ENCODE measurements around the gene TP53RK. TPM values are rescaled to one million over a fixed set of nuclear protein-coding genes. Genes with fewer than 3 reads are reported as not detected.

The TP53RK gene
- total and polyA plus RNA-seq, 2 donors (not counting 1 experiment from before 2014, with no cell fraction given): 3.1 to 22.5 TPM

GRCh38 chr20:46644733-46645132 lies 44.5 kb downstream of the TP53RK start:
- H3K36me3 ChIP-seq (replicated peaks in 1 of 2; ENCODE audit: control extremely low read depth in 1 of 2, control insufficient read depth in 1 of 2, extremely low read depth in 1 of 2, insufficient read depth in 2 of 2, low read length in 1 of 2): no peaks in the 10 kb centered on the region
- H3K4me1 Mint-ChIP-seq: no peaks in the 10 kb centered on the region
- intact Hi-C loops (cut with micrococcal nuclease): no loop called here
- H4K20me1 ChIP-seq (ENCODE audit: control insufficient read depth, insufficient read depth, low read length, poor library complexity, severe bottlenecking): no peaks in the 10 kb centered on the region
- no peak for ATAC-seq (ENCODE audit: low read depth)
- H3K4me3 ChIP-seq (ENCODE audit: control extremely low read depth in 1 of 5, extremely low read depth in 1 of 5, insufficient read depth in 1 of 5, low read depth in 2 of 5, low read length in 4 of 5): no peak overlapping the region
- no peaks in the 10 kb centered on the region for H3K9me3 Mint-ChIP-seq (ENCODE audit: insufficient read depth)
- no peaks in the 10 kb centered on the region for H3K79me2 ChIP-seq (ENCODE audit: control insufficient read depth, insufficient read depth, low read length)
- H3K27me3 ChIP-seq (replicated peaks in 1 of 4; ENCODE audit: control extremely low read depth in 1 of 4, control insufficient read depth in 3 of 4, insufficient read depth in 4 of 4, low read length in 3 of 4): peaks cover 0 to 10% (median 3%) of the 10 kb centered on the region in 4 experiments
- WGBS (ENCODE audit: insufficient coverage): no CpG with 5 or more reads among the region's 1 CpG
- ChIA-PET CTCF (no interaction called here), POLR2A (interaction anchor here (0.6 kb wide), 1 partner anchor 1914 kb away, joined by 4 read pairs; no protein-coding TSS in a partner anchor)
- H3K27ac Mint-ChIP-seq: no peak overlapping the region
- peaks cover 34% of the 10 kb centered on the region for H3K27me3 Mint-ChIP-seq
- no peak for TF ChIP-seq CTCF (IDR thresholded peaks at IDR 0.05)
- TF ChIP-seq EZH2 (IDR thresholded peaks at IDR 0.05; ENCODE audit: borderline replicate concordance, insufficient read depth, low read depth, low read length, poor library complexity, severe bottlenecking): no peak
- no peak overlapping the region for H2AFZ ChIP-seq (ENCODE audit: insufficient read depth, low read depth, low read length, poor library complexity, severe bottlenecking)
- no peak overlapping the region for H3K9ac ChIP-seq (ENCODE audit: low read length)
- H3K4me1 ChIP-seq (ENCODE audit: control insufficient read depth in 2 of 2, insufficient read depth in 2 of 2, low read length in 2 of 2): no peaks in the 10 kb centered on the region
- H3K4me2 ChIP-seq (replicated peaks; ENCODE audit: low read depth, low read length, poor library complexity, severe bottlenecking): no peak overlapping the region
- no peak overlapping the region for H3K4me3 Mint-ChIP-seq
- DNase-seq: no peak
- no peaks in the 10 kb centered on the region for H3K9me3 ChIP-seq (ENCODE audit: control extremely low read depth in 1 of 3, control insufficient read depth in 2 of 3, insufficient read depth in 1 of 3, low read length in 2 of 3)
- H3K27ac ChIP-seq (ENCODE audit: low read length in 2 of 2): no peak overlapping the region

GRCh38 chr20:46644160-46644559 lies 45.1 kb downstream of the TP53RK start:
- Mint-ChIP-seq H3K27me3 (peaks cover 33% of the 10 kb centered on the region), H3K4me3 (no peak overlapping the region), H3K9me3 (ENCODE audit: insufficient read depth) (no peaks in the 10 kb centered on the region), H3K4me1 (no peaks in the 10 kb centered on the region), H3K27ac (no peak overlapping the region)
- DNase-seq (no peak), ATAC-seq (ENCODE audit: low read depth) (no peak)
- Histone ChIP-seq H3K4me2 (replicated peaks; ENCODE audit: low read depth, low read length, poor library complexity, severe bottlenecking) (no peak overlapping the region), H3K9ac (ENCODE audit: low read length) (no peak overlapping the region), H3K9me3 (ENCODE audit: control extremely low read depth in 1 of 3, control insufficient read depth in 2 of 3, insufficient read depth in 1 of 3, low read length in 2 of 3) (no peaks in the 10 kb centered on the region), H3K79me2 (ENCODE audit: control insufficient read depth, insufficient read depth, low read length) (no peaks in the 10 kb centered on the region), H3K4me1 (ENCODE audit: control insufficient read depth in 2 of 2, insufficient read depth in 2 of 2, low read length in 2 of 2) (no peaks in the 10 kb centered on the region), H2AFZ (ENCODE audit: insufficient read depth, low read depth, low read length, poor library complexity, severe bottlenecking) (no peak overlapping the region), H3K4me3 (ENCODE audit: control extremely low read depth in 1 of 5, extremely low read depth in 1 of 5, insufficient read depth in 1 of 5, low read depth in 2 of 5, low read length in 4 of 5) (no peak overlapping the region), H4K20me1 (ENCODE audit: control insufficient read depth, insufficient read depth, low read length, poor library complexity, severe bottlenecking) (no peaks in the 10 kb centered on the region), H3K36me3 (replicated peaks in 1 of 2; ENCODE audit: control extremely low read depth in 1 of 2, control insufficient read depth in 1 of 2, extremely low read depth in 1 of 2, insufficient read depth in 2 of 2, low read length in 1 of 2) (no peaks in the 10 kb centered on the region), H3K27me3 (replicated peaks in 1 of 4; ENCODE audit: control extremely low read depth in 1 of 4, control insufficient read depth in 3 of 4, insufficient read depth in 4 of 4, low read length in 3 of 4) (peaks cover 0 to 6% (median 2%) of the 10 kb centered on the region in 4 experiments), H3K27ac (ENCODE audit: low read length in 2 of 2) (no peak overlapping the region)
- WGBS (ENCODE audit: insufficient coverage): 100% methylated on average over 2 of the region's 3 CpGs
- intact Hi-C loops (cut with micrococcal nuclease): no loop called here
- POLR2A ChIA-PET: no interaction called here
- CTCF ChIA-PET: no interaction called here
- TF ChIP-seq CTCF (IDR thresholded peaks at IDR 0.05) (no peak), EZH2 (IDR thresholded peaks at IDR 0.05; ENCODE audit: borderline replicate concordance, insufficient read depth, low read depth, low read length, poor library complexity, severe bottlenecking) (no peak)

All from B cell (primary cell).